ENCODE data around the gene COL4A2.
"Not testable (repeated sequence)": the region's sequence is repeated elsewhere in the genome, so short reads cannot be mapped to it uniquely, and the experiment has no call there.

COL4A2 gene

GRCh38 chr13:110523838-110524540 lies 216.9 kb downstream of the COL4A2 start:
- no peak for DNase-seq

DNA sequence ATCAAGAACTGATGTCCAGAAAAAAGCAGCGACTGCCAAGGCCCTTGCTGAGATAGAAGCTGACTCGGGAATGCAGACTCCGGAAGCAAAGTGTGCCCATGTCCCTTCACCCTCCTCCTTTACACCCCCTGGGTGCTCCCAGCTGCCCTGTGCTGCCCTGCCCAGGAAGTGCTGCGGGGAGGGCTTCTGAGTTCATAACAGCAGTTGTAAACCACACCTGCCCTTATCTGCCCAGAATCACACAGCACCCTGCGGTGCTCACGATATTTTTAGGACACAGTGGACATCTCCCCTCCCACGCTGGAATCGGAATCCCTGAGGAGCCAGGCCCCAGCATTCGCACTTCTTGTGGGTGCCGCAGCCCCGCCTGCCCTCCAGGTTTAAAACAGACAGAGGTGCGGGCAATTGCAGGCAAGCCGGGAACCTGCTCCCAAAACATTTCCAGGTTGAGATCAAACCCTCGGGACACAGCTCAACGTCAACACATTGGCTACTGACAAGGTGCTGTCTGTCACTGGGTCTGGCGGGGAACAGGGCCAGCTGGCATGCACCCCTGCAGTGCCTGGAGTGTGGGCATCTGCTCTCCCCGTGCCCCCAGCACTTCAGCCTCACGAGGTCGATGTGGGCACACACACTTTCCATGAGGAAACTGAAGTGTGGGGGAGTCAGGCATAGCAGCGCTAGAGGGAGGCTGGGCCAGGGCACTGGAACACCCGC lies 217.6 kb downstream of the COL4A2 start:
- no peak for DNase-seq

DNA sequence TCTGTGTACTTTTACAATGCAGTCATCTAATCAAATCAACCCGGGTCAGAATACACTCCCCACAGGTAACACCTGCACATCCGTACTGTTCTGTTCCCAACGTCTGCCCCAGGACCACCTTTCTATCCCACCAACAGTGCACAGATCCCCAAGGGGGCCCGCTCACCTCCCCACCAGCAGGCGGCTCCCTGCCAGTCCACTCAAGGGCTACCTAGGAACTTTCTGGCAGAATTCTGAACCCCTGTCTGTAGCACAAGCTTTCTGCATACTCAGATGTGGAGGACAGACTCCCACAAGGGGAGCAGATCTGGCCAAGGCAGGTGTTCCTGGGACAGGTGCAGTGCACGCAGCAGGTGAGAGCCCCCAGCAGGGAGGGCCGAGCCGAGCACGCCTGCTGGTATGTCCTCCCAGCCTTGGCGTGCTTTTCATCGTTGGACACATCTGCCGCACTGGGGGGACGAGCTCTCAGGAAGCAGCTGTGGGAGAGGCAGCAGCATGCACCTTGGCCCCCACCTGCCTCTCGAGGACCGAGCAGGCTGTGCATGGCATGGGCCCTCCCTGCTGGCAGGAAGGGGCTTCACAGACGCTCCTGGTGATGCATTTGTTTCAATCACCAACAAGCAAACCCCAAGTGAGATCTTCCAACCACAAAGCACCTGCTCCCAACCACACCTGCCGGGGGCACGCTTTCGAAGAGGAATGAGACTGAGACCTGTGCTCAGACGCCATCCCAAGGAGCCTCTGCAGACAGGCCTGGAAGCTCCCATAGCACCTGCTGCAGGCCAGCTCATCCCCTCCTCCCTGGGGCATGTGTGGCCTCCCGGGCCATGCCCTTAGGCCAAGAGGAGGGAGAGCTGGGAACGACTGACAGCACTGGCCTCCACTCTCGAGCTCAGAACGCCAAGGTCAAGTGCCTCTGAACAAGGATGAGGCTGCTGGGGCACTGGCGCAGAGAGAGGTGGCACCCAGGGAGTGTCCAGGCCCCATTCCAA lies 218.5 kb downstream of the COL4A2 start:
- no peak for DNase-seq

GRCh38 chr13:110528371-110528770 lies 221.3 kb downstream of the COL4A2 start:
- DNase-seq = no peak

DNA sequence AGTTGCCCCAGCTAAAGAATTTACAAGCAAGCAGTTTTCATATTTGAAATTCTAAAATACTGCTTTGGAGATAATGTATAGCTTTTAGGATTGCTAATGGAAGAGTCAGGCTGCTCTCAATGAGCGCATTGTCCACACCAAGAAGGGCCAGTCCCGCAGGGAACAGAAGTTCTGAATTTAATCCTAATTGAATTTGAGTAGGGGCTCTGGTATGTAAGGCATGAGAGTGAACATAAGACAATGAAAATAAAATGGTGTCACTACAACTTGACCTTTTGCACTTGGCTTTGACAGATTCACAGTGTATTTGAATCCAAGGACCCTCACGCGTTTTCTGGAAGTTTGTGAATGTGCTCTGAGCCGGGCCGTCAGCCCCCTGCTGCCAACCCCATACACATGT lies 221.8 kb downstream of the COL4A2 start:
- DNase-seq = no peak

DNA sequence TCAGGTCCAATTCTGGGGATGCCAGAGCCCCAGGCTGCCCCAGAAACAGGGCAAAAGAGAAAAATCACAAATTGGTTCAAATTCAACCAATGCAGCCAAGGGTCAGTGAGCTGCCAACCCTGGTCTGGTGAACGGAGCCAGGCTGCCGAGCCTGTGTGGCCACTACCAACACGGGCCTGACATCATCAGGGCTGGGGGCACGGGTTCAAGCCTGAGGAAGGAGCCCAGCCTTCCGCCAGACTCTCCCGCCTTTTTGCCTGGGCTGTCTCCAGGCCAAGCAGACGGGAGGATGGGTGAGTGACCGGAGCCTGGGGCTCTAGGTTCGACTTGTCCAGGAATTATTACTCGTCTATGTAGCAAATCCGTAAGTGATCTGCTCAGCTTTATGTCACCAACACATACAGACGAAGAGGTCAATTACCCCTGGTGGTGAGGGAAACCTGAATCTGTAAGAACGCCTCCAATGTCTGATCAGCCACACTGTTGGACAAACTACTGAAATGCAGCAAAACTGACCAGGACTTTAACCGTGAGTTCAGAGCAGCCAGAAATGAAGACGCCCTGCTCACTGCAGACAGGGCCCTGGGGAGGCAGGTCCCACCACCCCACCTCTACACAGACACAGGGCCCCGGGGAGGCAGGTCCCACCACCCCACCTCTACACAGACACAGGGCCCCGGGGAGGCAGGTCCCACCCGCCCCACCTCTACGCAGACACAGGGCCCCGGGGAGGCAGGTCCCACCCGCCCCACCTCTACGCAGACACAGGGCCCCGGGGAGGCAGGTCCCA lies 222.6 kb downstream of the COL4A2 start:
- no peak for DNase-seq

GRCh38 chr13:110531100-110531499 lies 224.0 kb downstream of the COL4A2 start:
- DNase-seq = no peak

- no peak for DNase-seq
Measured at GRCh38 chr13:110531671-110532083, 224.6 kb downstream of the COL4A2 start.

- DNase-seq = not testable (repeated sequence)
Measured at GRCh38 chr13:110532258-110532657, 225.2 kb downstream of the COL4A2 start.

GRCh38 chr13:110533771-110534670 lies 226.9 kb downstream of the COL4A2 start:
- DNase-seq = no peak

- no peak for DNase-seq
Measured at GRCh38 chr13:110535526-110535925, 228.4 kb downstream of the COL4A2 start.

GRCh38 chr13:110536006-110536693 lies 229.1 kb downstream of the COL4A2 start:
- no peak for DNase-seq

- no peak for DNase-seq
Measured at GRCh38 chr13:110538632-110539031, 231.5 kb downstream of the COL4A2 start.

DNA sequence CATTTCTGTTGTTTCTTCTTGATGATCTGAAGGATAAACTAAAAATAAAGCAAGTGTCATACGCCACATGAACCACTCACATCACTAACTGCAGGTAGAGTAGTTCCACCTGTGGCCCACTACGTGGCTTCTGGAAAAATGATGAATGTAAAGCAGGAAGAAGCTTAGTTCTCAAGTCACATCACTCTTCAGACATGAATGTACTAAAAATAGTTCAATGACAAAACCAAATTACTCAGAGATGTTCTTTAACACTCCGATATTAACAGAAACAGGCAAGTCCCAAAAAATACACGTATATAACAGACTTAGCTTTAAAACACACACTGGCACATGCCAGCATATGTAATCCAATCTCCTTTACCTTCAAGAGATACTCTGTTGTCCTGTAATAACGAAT lies 232.8 kb downstream of the COL4A2 start:
- DNase-seq = no peak

GRCh38 chr13:110540871-110541525 lies 233.9 kb downstream of the COL4A2 start:
- no peak for DNase-seq

DNA sequence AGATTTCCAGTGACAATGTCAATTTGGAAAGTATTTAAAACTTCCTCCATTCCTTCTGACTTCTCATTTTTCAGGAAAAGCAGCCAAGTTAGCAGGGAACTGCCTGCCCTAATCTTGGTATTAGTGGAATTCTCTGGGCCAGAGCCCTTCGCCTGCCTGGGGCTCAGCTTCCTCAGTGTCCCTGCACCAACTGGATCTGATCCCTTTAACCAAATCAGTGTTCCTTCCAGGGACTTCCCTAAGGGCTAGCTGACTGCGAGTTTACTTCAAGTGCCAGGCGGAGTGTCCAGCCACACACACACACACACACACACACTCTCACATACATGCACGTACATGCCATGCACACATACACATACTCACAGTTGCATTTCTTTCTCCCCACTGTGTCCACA lies 234.4 kb downstream of the COL4A2 start:
- DNase-seq = no peak

DNA sequence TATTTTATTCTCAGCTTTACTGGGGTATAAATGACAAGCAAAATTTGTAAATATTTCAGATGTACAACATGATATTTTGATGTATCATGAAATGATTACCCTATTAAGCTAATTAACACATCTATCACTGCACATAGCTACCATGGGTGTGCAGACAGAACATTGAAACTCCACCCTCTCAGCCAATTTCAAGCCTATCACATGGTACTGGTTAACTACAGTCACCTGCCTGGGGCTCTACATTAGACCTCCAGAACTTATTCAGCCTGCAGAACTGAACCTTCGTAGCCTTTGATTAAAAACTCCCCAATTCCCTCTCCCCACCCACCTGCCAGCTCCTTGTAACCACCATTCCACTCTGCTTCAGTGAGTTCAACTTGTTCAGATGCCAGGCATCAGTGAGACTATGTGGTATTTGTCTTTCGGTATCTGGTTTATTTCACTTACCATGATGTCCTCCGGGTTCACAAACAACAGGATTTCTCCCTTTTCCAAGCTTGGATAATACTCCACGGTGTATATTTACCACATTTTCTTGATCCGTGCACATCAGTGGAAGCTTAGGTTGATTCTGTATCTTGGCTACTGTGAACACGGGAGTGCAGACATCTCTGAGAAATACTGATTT lies 235.2 kb downstream of the COL4A2 start:
- DNase-seq = no peak

DNA sequence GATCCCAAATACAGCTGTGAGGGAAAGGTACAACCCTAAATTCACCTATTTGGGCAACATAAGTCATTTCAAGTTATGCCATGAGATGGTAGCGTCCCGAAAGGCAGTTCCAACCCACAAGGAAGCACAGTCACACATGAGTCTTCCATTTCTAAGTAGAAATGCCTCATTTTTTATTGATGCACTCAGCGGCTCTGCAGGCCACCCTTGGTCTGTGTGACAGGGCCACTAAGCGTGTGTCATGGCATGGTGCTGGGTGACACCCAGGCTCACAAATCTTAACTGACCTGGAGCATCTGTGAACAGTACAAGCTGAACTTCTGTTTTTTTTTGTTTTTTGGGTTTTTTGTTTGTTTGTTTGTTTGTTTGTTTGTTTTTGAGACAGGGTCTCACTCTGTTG lies 239.3 kb downstream of the COL4A2 start:
- no peak for DNase-seq

DNA sequence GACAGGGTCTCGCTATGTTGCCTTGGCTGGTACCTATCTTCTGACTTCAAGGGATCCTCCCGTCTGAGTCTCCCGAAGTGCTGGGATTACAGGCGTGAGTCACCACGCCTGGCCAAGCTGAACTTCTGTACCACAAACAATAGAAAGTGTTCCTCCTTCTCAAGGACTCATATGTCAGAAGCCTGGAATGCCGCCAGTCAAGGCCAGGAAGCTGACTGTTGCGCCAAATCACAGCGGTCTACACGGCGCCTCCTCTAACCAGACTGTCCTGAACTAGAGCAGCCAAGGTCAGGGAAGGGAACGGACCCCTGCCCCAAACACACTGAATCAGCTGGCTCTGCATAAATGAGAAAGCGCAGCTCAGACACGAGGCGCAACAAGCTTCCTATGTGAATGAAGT lies 239.8 kb downstream of the COL4A2 start:
- DNase-seq = no peak
